ENCODE data around the gene MRPL39.

- TF ChIP-seq CTCF (IDR thresholded peaks at IDR 0.05; ENCODE audit: low read length) (no peak), EZH2 (optimal IDR thresholded peaks at IDR 0.05; ENCODE audit: low read depth, low read length) (no peak)
Measured at GRCh38 chr21:25640202-25640942, 33.1 kb upstream of the MRPL39 start.
